ENCODE results near the gene CDH23. TPM values are rescaled to one million over a fixed set of nuclear protein-coding genes. Genes with fewer than 3 reads are reported as not detected.

The CDH23 gene
- total and polyA plus RNA-seq, 2 experiments from 2014 or later: 0.30 to 1.5 TPM

GRCh38 chr10:71353639-71354038 is 43.1 kb upstream of the CDH23 start:
- no peak for DNase-seq (ENCODE audit: low spot score)
- Histone ChIP-seq H3K79me2 (no peaks in the 10 kb centered on the region), H3K4me1 (ENCODE audit: insufficient read depth) (peaks cover 2% of the 10 kb centered on the region), H3K4me2 (no peak overlapping the region), H2AFZ (no peak overlapping the region), H3K9me2 (replicated peaks; ENCODE audit: insufficient read depth) (no peaks in the 10 kb centered on the region), H3K9me3 (ENCODE audit: low read depth) (no peaks in the 10 kb centered on the region), H3K36me3 (replicated peaks; ENCODE audit: insufficient read depth, low read depth) (no peaks in the 10 kb centered on the region), H3K4me3 (no peak overlapping the region), H3K27me3 (no peaks in the 10 kb centered on the region), H3K27ac (no peak overlapping the region), H4K20me1 (ENCODE audit: insufficient read depth, poor library complexity, severe bottlenecking) (no peaks in the 10 kb centered on the region)
- TF ChIP-seq CTCF (IDR thresholded peaks at IDR 0.05; ENCODE audit: poor library complexity) (no peak), EZH2 (IDR thresholded peaks at IDR 0.05; ENCODE audit: borderline replicate concordance) (no peak), EZH2phosphoT487 (IDR thresholded peaks at IDR 0.05; ENCODE audit: low read depth, severe bottlenecking, unreplicated experiment) (no peak)
- WGBS (ENCODE audit: low lambda C conversion rate, missing lambda C conversion rate): 82% methylated on average over 9 of the region's 9 CpGs

GRCh38 chr10:71354776-71355175 is 41.9 kb upstream of the CDH23 start:
- 89% methylated on average over 7 of the region's 7 CpGs for WGBS (ENCODE audit: low lambda C conversion rate, missing lambda C conversion rate)
- Histone ChIP-seq H3K27me3 (no peaks in the 10 kb centered on the region), H3K9me3 (ENCODE audit: low read depth) (no peaks in the 10 kb centered on the region), H3K27ac (no peak overlapping the region), H3K36me3 (replicated peaks; ENCODE audit: insufficient read depth, low read depth) (no peaks in the 10 kb centered on the region), H4K20me1 (ENCODE audit: insufficient read depth, poor library complexity, severe bottlenecking) (no peaks in the 10 kb centered on the region), H3K4me3 (no peak overlapping the region), H3K79me2 (no peaks in the 10 kb centered on the region), H2AFZ (no peak overlapping the region), H3K9me2 (replicated peaks; ENCODE audit: insufficient read depth) (no peaks in the 10 kb centered on the region), H3K4me1 (ENCODE audit: insufficient read depth) (no peaks in the 10 kb centered on the region), H3K4me2 (no peak overlapping the region)
- DNase-seq (ENCODE audit: low spot score): no peak
- no peak for TF ChIP-seq EZH2phosphoT487 (IDR thresholded peaks at IDR 0.05; ENCODE audit: low read depth, severe bottlenecking, unreplicated experiment)
- no peak for TF ChIP-seq EZH2 (IDR thresholded peaks at IDR 0.05; ENCODE audit: borderline replicate concordance)
- TF ChIP-seq CTCF (IDR thresholded peaks at IDR 0.05; ENCODE audit: poor library complexity): no peak

- H3K4me3 ChIP-seq: no peak overlapping the region
- no peak overlapping the region for H3K27ac ChIP-seq
- no peaks in the 10 kb centered on the region for H3K36me3 ChIP-seq (replicated peaks; ENCODE audit: insufficient read depth, low read depth)
- H4K20me1 ChIP-seq (ENCODE audit: insufficient read depth, poor library complexity, severe bottlenecking): no peaks in the 10 kb centered on the region
- H3K27me3 ChIP-seq: no peaks in the 10 kb centered on the region
- no peaks in the 10 kb centered on the region for H3K9me3 ChIP-seq (ENCODE audit: low read depth)
- no peak overlapping the region for H3K4me2 ChIP-seq
- H3K79me2 ChIP-seq: no peaks in the 10 kb centered on the region
- DNase-seq (ENCODE audit: low spot score): no peak
- H3K4me1 ChIP-seq (ENCODE audit: insufficient read depth): no peaks in the 10 kb centered on the region
- no peak for TF ChIP-seq EZH2phosphoT487 (IDR thresholded peaks at IDR 0.05; ENCODE audit: low read depth, severe bottlenecking, unreplicated experiment)
- TF ChIP-seq CTCF (IDR thresholded peaks at IDR 0.05; ENCODE audit: poor library complexity): no peak
- TF ChIP-seq EZH2 (IDR thresholded peaks at IDR 0.05; ENCODE audit: borderline replicate concordance): no peak
- H3K9me2 ChIP-seq (replicated peaks; ENCODE audit: insufficient read depth): no peaks in the 10 kb centered on the region
- 91% methylated on average over 11 of the region's 12 CpGs for WGBS (ENCODE audit: low lambda C conversion rate, missing lambda C conversion rate)
- H2AFZ ChIP-seq: no peak overlapping the region
Measured at GRCh38 chr10:71355886-71356285, 40.8 kb upstream of the CDH23 start.

GRCh38 chr10:71357792-71358265 is 38.9 kb upstream of the CDH23 start:
- Histone ChIP-seq H3K79me2 (no peaks in the 10 kb centered on the region), H3K4me1 (ENCODE audit: insufficient read depth) (no peaks in the 10 kb centered on the region), H4K20me1 (ENCODE audit: insufficient read depth, poor library complexity, severe bottlenecking) (no peaks in the 10 kb centered on the region), H3K27me3 (no peaks in the 10 kb centered on the region), H3K9me2 (replicated peaks; ENCODE audit: insufficient read depth) (no peaks in the 10 kb centered on the region), H3K9me3 (ENCODE audit: low read depth) (no peaks in the 10 kb centered on the region), H3K27ac (no peak overlapping the region), H3K4me3 (no peak overlapping the region), H3K36me3 (replicated peaks; ENCODE audit: insufficient read depth, low read depth) (no peaks in the 10 kb centered on the region), H3K4me2 (no peak overlapping the region), H2AFZ (no peak overlapping the region)
- TF ChIP-seq CTCF (IDR thresholded peaks at IDR 0.05; ENCODE audit: poor library complexity) (no peak), EZH2 (IDR thresholded peaks at IDR 0.05; ENCODE audit: borderline replicate concordance) (no peak), EZH2phosphoT487 (IDR thresholded peaks at IDR 0.05; ENCODE audit: low read depth, severe bottlenecking, unreplicated experiment) (no peak)
- 60% methylated on average over 7 of the region's 7 CpGs for WGBS (ENCODE audit: low lambda C conversion rate, missing lambda C conversion rate)
- peak; percentile 44 for DNase-seq (ENCODE audit: low spot score)
